ENCODE measurements around the gene ZNF140.

The ZNF140 gene

GRCh38 chr12:133108150-133108549 is 27.4 kb downstream of the ZNF140 start:
- no peak for TF ChIP-seq CTCF (IDR thresholded peaks at IDR 0.05)
- H3K9me3 ChIP-seq: peaks cover 75% of the 10 kb centered on the region

DNA sequence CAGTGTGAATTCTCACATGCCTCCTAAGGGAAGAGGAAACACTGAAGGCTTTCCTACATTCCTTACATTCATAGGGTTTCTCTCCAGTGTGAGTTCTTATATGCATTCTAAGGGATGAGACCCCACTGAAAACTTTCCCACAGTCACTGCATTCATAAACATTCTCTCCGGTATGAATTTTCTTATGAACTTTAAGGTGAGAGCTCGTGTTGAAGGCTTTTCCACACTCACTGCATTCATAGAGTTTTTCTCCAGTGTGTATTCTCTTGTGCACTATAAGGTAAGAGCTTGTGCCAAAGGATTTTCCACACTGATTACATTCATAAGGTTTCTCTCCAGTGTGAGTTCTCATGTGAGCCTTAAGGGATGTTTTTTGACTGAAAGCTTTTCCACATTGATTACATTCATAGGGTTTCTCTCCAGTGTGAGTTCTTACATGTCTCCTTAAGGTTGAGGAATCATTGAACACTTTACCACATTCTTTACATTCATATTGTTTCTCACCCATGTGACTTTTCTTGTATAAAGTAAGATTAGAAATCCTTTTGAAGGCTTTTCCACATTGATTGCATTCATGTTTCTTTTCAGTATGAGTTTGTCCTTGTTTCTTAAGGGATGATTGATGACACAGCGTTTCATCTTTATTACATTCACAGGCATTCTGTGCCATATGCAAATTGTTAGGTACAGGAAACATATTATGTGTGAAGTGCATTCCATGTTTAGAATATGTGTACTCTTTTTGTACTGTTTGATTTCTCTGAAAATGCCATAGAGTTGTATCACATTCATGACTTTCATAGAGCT is 39.9 kb downstream of the ZNF140 start:
- peaks cover 88% of the 10 kb centered on the region for H3K9me3 ChIP-seq
- no peak for TF ChIP-seq CTCF (IDR thresholded peaks at IDR 0.05)
- no peak overlapping the region for H3K27ac ChIP-seq
- H3K36me3 ChIP-seq: no peaks in the 10 kb centered on the region
- no peaks in the 10 kb centered on the region for H3K4me1 ChIP-seq (ENCODE audit: control insufficient read depth in 1 of 2, insufficient read depth in 1 of 2, low read depth in 1 of 2, low read length in 1 of 2)
- no peaks in the 10 kb centered on the region for H3K27me3 ChIP-seq
- no peak overlapping the region for H3K4me3 ChIP-seq (ENCODE audit: low read depth in 1 of 2, low read length in 1 of 2)

More at GRCh38 chr12:133108150-133108549, 27.4 kb downstream of the ZNF140 start:
- Histone ChIP-seq H3K4me1 (ENCODE audit: control insufficient read depth in 1 of 2, insufficient read depth in 1 of 2, low read depth in 1 of 2, low read length in 1 of 2) (no peaks in the 10 kb centered on the region), H3K4me3 (ENCODE audit: low read depth in 1 of 2, low read length in 1 of 2) (no peak overlapping the region), H3K36me3 (peaks cover 11% of the 10 kb centered on the region), H3K27ac (no peak overlapping the region), H3K27me3 (no peaks in the 10 kb centered on the region)

GRCh38 chr12:133124674-133125073 is 44.0 kb downstream of the ZNF140 start:
- no peak for TF ChIP-seq CTCF (IDR thresholded peaks at IDR 0.05)
- no peaks in the 10 kb centered on the region for H3K36me3 ChIP-seq
- no peak overlapping the region for H3K27ac ChIP-seq
- peaks cover 2 to 5% of the 10 kb centered on the region in 2 experiments for H3K4me1 ChIP-seq (ENCODE audit: control insufficient read depth in 1 of 2, insufficient read depth in 1 of 2, low read depth in 1 of 2, low read length in 1 of 2)
- H3K27me3 ChIP-seq: no peaks in the 10 kb centered on the region
- no peak overlapping the region for H3K4me3 ChIP-seq (ENCODE audit: low read depth in 1 of 2, low read length in 1 of 2)
- H3K9me3 ChIP-seq: peaks cover 64% of the 10 kb centered on the region

GRCh38 chr12:133129368-133130037 is 48.8 kb downstream of the ZNF140 start:
- H3K9me3 ChIP-seq: peaks cover 25% of the 10 kb centered on the region
- peaks cover 14 to 22% of the 10 kb centered on the region in 2 experiments for H3K4me1 ChIP-seq (ENCODE audit: control insufficient read depth in 1 of 2, insufficient read depth in 1 of 2, low read depth in 1 of 2, low read length in 1 of 2)
- TF ChIP-seq CTCF (IDR thresholded peaks at IDR 0.05): no peak

DNA sequence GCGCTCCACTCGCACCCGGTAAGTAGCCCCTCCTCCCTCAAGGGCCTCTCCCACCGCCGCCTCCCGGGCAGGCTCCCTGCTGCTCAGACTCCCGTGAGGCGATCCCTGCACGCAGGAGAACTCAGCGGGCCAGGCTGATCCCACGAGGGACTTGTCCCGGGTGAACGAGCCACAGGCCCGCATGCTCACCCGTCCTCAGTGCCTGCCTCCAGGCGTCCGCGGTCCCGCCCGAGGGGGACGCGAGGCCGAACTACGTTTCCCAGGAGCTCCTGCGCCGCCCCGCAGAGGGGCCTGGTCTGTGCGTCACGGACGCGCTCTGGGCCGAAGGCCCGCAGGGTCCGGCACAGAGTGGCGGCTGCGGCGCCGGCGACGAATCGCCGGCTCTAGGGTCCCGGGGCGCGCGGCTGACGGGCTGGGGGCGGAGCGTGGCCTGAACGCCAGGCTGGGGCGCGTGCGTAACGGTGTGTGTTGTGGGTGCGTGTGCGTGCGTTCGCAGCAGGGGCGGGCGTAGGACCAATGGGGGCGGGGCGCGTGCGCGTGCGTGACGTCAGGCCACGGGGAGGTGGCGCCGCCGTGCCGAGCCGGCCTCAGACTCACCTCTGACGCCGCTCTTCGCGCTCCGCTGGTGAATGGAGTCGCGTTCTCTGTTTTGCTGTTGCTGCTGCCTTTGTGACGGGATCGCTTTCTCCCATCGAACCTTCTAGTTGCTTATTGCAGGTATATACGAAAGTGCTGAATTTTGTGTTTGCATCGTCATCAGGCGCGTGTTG is 49.5 kb downstream of the ZNF140 start, which contains the start of the genes ZNF10 and ZNF891:
Gene ZNF10, plus strand, starts transcription at position 590 of the 770 bp plus-strand sequence. CDS start 13,866 bp downstream, outside the sequence.
Gene ZNF891, minus strand, starts transcription at position 237 of the 770 bp plus-strand sequence. CDS start 8,356 bp downstream, outside the sequence.
- peak within 1 kb of the TSS; percentile 75 to 95 for H3K4me3 ChIP-seq (ENCODE audit: low read depth in 1 of 2, low read length in 1 of 2)
- H3K36me3 ChIP-seq: no peaks in the 10 kb centered on the region
- peaks cover 21% of the 10 kb centered on the region for H3K9me3 ChIP-seq
- H3K27me3 ChIP-seq: no peaks in the 10 kb centered on the region
- peaks cover 14 to 22% of the 10 kb centered on the region in 2 experiments for H3K4me1 ChIP-seq (ENCODE audit: control insufficient read depth in 1 of 2, insufficient read depth in 1 of 2, low read depth in 1 of 2, low read length in 1 of 2)
- TF ChIP-seq CTCF (IDR thresholded peaks at IDR 0.05): peak; percentile 33
- peak within 1 kb of the TSS; percentile 97 for H3K27ac ChIP-seq

More at GRCh38 chr12:133129368-133130037, 48.8 kb downstream of the ZNF140 start:
- H3K27ac ChIP-seq: peak overlapping the region; percentile 97
- H3K27me3 ChIP-seq: no peaks in the 10 kb centered on the region
- peak overlapping the region; percentile 75 to 95 for H3K4me3 ChIP-seq (ENCODE audit: low read depth in 1 of 2, low read length in 1 of 2)
- no peaks in the 10 kb centered on the region for H3K36me3 ChIP-seq
